Measurements from ENCODE around the gene TIMMDC1.

The TIMMDC1 gene, protein sequence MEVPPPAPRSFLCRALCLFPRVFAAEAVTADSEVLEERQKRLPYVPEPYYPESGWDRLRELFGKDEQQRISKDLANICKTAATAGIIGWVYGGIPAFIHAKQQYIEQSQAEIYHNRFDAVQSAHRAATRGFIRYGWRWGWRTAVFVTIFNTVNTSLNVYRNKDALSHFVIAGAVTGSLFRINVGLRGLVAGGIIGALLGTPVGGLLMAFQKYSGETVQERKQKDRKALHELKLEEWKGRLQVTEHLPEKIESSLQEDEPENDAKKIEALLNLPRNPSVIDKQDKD

DNA sequence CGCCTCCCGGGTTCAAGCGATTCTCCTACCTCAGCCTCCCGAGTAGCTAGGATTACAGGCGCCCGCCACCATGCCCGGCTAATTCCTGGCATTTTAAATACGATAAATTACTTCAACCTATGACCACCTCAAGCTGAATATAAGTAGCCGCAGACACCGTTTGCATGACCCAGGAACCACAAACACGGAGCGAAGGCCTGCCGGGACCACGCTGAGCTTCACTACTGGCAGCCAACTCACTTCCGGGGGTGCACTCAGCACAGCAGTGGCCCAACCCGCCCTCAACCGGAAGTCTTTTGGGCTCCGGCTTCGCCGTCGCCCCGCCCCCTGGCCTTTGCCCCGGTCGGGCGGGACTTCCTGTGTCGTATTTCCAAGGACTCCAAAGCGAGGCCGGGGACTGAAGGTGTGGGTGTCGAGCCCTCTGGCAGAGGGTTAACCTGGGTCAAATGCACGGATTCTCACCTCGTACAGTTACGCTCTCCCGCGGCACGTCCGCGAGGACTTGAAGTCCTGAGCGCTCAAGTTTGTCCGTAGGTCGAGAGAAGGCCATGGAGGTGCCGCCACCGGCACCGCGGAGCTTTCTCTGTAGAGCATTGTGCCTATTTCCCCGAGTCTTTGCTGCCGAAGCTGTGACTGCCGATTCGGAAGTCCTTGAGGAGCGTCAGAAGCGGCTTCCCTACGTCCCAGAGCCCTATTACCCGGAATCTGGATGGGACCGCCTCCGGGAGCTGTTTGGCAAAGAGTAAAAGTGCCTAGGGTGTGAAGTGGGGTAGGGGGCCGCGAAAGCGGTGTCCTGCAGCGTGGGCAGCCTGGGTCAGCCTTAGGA, at the start of gene TIMMDC1:
Gene TIMMDC1 (plus strand): TSS at position 362 of the 826 bp plus-strand sequence. CDS start 187 bp downstream, at position 549.
- peak; percentile 98 for DNase-seq (ENCODE audit: low spot score)

DNA sequence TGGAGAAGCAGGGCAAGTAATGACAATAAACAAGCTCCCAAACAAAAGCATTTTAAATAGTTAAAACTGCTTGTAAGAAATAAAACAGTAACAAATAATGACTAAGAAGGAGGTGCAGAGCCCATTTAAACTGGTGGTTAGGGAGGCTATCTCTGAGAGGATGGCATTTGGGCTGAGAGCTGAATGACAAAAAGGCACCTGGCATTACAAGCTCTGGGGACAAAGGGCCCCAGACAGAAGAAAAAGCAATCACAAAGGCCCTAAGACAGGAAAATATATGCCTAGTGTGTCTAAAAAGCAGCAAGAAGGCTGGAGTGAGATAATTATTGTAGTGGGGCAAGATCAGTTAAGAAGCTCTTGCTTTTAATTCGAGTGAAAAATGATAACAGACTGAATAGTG, 44.5 kb upstream of the TIMMDC1 start:
- DNase-seq (ENCODE audit: low spot score): no peak

DNA sequence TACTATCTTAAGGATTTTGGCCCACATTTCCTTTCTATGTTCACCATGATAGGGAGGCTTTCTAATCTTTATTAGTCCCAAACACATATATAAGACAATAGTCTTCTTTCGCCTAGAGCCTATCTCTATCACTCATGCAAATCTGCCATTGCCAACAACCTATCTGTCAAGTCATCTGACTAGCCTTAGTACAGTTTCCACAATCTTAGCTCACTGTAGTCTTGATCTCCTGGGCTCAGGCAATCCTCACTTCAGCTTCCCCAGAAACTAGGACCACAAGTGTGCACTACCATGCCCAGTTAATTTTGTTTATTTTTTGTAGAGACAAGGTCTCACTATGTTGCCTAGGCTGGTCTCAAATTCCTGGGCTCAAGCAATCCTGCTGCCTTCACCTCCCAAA, 41.9 kb upstream of the TIMMDC1 start:
- DNase-seq (ENCODE audit: low spot score): no peak

DNA sequence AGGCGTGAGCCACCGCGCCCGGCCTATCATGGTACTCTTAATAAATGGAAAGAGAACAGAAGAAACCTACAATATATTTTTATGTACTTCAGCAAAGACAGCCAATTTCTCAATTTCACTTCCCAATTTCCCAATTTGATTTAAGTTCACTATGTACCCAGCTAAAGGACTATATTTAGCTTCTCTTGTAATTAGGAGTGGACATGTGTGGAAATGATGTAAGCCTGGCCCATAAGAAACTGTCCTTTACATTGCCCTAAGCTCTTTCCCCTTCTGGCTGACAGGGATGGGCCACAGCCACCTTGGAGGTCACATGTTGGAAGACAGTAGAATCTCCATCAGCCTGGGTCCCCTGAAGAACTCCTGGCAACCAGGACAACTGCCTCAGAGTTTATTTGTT, 41.1 kb upstream of the TIMMDC1 start:
- DNase-seq (ENCODE audit: low spot score): no peak

DNA sequence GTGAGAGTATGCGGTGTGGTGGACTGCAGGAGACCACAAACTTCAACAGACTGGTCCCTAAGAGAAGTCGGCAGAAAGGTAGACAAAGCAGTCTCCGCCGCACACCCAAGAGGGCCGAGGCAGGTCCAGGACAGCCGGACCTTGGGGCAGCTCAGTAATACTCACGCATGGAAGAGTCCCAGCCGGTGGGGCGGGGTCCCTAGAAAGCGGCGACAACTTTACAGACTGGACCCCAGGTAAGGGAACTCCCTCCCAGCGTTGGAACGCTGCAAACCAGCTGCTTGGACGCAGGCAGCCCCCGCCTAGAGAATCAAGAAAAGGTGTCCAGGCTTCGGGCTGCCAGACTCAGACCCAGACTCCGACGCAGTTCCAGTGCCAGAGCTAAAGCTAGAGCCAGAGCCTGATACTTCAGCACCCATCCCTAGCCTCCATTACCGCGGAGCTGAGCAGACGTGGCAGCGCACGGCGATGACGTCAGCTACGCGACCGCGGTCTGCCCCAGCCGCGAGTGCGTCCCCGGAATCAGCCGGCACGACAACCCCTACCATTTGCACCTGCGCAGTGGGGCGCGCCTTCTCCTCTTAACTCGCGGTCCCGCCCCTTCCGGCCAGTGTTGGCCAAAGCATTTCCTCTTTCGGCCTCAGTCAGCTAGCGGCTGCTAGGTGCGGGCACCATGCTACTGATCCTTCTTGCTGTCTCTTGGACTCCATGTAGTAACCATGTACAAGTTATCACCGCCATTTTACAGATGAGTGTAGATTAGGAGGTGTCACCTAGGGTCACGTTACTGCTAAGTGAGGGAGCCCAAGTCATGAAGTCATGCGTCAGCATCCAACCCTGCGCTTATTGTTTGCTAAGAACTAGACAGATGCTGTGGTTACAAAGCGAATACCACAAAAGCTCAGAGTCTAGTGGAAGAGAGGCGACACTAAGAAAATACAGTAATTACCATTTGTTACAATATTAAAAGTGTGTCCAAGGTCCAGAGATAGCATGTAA, 34.9 kb upstream of the TIMMDC1 start, which contains the start of gene TMEM39A:
Gene TMEM39A (minus strand): TSS at position 445 of the 999 bp plus-strand sequence. CDS start 1,541 bp downstream, outside the sequence.
- DNase-seq (ENCODE audit: low spot score): peak; percentile 99

DNA sequence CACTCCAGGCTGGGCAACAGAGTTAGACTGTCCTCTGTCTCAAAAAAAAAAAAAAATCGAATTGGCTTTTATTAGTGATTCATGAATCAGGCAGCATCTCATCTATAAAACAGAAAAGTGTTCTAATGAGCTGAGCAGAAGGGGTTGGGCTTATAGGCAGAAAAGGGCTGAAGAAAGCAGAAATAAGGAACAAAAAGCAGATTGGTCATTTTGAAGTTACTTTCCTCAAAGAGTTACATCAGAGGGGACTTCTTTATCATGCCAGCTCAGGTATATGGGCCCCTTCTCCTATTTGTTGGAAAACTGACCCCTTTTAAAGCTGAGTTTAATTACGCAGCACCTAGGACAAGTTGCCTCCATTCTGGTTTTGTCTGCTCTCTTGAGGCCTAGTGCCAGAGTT, 30.3 kb upstream of the TIMMDC1 start:
- peak; percentile 17 for DNase-seq (ENCODE audit: low spot score)

DNA sequence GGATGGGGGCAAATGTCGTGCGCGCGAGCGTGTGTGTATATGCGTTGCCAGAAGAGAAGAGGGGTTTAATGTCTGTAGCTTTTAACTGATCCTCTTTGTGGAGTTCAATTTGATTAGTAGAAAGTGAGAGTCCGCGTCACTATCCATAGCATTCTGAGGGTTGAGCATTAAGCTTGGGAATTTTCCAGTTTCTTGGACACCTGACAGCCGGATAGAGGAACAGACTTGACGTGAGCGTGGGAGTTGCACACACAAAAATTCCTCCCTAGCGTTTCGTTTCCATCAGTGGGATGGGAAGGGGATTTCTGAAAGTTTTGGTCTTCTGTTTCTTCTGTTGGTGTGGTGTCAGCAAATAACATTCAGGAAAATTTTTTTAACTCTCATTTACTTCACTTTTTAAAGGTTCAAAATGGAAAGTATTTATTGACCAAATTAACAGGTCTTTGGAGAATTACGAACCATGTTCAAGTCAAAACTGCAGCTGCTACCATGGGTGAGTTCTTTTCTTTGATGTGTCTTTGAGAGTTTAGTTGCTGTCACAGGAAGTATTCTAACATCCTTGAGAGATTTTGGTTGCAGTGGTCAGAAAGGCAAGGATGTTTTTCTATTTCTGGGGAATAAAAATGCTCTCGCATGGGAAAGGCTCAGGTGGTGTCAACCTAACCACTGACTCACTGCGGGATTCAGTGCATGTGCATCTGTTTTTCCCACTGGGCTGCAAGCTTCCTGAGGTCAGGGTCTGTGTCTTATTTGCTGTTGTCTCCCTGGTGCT, 28.7 kb upstream of the TIMMDC1 start:
- DNase-seq (ENCODE audit: low spot score): peak; percentile 41

DNA sequence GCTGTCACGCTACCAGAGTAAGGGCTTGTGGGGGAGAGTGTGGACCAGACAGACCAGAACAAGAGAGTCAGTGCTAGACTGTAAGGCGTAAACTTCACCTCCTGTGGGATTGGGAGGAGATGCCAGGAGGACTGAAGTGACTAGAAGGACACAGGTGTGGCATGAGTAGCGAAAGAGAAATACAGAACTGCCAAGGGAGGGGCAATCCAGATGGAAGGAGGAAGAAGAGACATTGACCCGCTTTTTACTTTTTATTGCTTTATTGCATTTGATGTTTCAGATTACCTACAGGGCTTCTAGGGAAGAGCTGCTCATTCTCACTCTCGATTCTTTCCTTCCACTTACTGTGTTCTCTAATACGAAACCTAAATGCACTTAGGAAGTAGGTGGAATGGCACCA, 27.5 kb upstream of the TIMMDC1 start:
- DNase-seq (ENCODE audit: low spot score): no peak

DNA sequence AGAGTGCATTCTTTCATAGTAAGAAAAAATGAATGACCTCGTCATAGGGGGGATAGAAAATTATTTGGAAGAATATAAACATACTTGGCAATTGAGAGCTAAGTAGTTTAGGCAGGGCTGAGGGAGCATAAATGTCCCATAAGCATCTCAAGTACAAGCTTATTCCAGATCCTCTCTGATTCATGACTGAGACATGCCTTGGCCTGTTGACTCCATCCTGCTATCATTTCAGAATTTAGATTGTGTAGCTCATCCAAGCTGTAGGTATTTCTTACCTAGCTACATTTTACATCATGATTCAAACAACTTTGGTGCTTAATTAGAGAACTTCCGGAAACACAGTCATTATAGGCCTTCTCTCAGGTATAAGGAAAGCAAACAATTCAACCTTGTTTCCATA, 17.3 kb upstream of the TIMMDC1 start:
- no peak for DNase-seq (ENCODE audit: low spot score)

DNA sequence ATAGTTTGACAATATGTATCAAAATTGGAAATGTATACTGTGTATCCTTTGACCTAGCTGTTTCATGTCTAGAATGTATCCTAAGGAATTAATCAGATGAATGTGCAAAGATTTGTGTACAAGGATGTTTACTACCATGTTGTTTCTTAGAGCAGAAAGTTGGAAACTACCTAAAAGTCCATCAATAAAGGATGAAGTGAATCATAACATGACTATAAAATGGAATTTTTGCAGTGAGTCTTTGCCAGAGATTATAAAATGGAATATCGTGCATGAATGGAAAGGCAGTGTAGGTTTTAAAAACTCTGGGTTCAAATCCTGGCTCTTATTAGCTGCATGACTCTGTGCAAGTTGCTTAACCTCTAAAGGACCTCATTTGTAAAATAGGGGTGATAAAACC, 15.2 kb upstream of the TIMMDC1 start:
- no peak for DNase-seq (ENCODE audit: low spot score)

DNA sequence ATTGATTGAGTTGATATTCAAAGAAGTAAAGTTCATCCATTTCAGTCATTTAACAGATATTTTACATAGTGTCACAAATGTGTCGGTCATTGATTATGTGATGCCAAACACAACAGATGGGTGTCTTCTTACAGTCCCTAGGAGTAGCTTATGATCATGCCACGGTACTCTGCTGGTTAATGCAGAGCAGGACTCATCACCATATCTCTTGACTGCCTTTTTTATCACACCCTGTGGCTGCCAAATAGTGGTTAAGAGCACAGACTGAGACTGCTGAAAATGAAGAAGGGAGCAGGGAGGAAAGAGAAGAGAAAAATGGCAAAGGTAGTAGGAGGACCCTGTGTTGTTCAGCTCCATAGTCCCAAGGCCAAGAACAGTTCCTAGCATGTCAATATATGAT, 12.8 kb upstream of the TIMMDC1 start:
- no peak for DNase-seq (ENCODE audit: low spot score)

DNA sequence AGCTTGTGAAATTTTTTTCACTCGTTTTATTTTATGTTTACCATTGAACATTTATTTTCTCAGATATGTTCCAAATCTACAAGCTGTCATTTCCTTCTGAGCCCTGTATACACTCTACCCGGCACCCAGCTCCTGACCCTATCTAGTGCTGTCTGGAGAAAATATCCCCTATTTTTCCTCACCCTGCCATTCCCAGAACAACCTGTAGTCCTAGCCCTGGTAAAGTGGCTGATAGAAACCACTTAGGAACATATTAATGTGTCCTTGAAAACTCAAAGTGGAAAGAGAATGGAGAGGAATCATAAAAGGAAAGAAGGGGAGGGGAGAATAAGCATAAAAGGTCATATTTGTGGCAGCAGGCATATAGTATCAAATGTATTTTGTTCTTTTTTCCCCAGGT, 8.2 kb upstream of the TIMMDC1 start:
- DNase-seq (ENCODE audit: low spot score): no peak

DNA sequence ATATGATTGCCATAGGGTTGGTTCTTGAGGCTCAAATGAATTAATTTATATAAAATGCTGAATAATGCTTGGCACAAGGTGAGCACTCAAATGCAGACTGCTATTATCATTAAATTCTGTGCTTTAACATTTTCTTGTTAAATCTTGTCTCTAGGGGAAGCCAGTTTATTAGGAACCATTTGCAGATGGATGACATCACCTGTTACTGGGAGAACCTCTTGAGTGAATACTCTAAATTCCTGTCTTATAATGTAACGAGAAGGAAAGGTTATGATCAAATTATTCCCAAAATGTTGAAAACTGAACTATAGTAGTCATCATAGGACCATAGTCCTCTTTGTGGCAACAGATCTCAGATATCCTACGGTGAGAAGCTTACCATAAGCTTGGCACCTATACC, 6.2 kb upstream of the TIMMDC1 start:
- no peak for DNase-seq (ENCODE audit: low spot score)

DNA sequence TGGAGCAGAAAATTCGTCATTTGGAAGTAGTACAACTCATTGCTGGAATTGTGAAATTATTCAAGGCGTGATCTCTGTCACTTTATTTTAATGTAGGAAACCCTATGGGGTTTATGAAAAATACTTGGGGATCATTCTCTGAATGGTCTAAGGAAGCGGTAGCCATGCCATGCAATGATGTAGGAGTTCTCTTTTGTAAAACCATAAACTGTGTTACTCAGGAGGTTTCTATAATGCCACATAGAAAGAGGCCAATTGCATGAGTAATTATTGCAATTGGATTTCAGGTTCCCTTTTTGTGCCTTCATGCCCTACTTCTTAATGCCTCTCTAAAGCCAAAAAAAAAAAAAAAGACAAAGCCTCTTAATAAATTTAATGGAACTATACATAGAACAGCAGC, 5.5 kb upstream of the TIMMDC1 start:
- DNase-seq (ENCODE audit: low spot score): no peak

DNA sequence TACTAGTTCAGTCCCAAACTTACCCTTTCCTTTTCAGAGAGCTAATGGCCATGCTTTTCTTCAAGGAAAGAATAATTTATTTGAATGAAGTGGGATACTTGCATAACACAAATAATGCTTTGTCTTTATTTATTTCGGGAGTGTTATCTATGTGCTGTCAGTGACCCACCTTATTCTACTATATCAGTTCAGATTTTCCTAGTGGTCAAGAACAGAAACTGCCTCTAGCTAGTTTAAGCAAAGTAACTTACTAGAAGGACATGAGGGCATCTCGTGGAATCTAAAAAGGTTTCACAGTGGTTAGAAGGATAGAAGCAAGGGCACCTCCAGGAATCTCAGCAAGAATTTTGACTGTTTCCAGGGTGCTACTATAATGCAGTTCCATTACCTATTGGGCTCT, 3.8 kb upstream of the TIMMDC1 start:
- DNase-seq (ENCODE audit: low spot score): no peak

DNA sequence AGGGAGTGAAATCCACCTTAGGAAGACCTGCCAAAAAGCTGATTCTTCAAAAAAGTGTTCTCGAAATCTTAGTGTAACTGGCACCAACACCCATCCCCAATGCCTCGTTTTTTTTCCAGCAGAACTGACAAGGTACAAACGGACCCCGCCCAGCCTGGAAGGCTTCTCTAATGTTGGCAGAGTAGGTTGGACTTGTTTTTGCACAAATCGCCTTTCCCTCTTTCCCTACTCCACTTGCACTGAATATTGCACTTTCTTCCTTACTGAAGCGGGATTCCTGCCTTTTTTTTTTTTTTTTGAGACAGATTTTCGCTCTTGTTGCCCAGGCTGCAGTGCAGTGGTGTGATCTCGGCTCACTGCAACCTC, 544 bp upstream of the TIMMDC1 start:
- peak; percentile 33 for DNase-seq (ENCODE audit: low spot score)

DNA sequence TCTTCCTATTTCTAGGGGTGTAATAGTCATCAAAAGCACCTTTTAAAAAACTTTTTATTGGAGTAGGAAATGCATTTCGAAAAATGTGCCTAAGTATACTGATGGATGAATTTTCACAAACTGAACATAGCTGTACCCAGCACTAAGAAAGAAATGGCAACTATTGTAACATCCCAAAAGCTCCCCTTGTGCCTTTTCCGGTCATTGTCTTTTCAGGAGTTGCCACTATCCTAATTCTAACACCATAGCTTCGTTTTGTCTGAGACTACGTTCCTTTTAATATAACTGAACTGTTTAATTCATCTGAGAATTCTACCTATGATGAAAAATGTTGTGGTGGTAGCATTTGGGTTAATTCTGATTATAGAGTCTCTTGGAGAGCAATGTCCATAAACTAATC, 1.9 kb downstream of the TIMMDC1 start:
- DNase-seq (ENCODE audit: low spot score): no peak

DNA sequence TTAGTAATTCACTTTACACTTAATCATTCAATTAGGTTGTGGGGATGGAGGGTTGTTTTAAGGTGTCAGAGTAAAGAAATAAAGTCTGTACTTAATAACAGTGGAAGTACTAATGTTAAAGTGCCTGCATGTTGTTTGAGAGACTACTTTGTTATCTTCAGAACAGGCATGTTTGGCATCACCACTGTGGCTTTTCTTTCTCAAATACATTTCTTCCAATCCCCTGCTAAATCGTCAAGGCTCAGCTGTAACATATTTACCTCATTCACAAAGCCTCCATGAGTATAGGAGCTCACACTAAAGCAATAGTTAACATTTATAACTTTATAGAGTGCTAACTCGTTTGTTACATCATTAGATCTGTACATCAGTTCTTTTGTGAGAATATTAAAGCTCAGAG, 2.6 kb downstream of the TIMMDC1 start:
- DNase-seq (ENCODE audit: low spot score): no peak

DNA sequence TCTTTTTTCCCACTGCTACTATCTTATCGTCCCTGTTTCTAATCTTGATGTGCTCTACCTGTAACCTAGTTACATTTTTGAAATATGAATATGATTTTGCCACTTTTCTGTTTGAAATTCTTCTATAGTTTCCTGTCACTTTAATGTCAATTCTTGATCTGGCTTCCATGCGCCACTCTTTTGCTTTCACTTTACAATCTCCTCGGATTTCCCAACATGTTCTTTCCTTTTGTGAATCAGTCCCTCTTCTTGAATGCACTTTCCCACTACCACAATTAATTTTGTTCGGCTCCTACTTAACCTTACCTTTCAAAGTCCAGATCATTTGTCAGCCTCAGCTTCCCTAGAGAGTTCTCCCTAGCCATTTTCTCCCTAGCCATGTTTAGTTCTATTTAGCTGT, 8.3 kb downstream of the TIMMDC1 start:
- DNase-seq (ENCODE audit: low spot score): no peak

DNA sequence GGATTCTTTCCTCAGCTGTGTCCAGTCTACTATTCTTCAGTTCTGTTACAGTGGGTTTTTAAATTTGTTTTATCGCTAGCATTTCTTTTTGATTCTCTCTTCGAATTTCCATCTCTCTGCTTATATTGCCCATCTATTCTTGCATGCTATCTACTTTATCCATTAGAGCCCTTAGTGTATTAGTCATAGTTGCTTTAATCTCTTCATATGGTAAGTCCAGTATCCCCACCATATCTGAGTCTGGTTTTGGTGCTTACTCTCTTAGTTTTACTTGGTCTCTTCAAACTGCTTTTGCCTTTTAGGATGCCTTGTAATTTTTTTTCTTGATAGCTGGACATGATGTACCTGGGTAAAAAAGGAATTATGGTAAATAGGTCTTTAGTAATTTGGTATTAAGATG, 9.1 kb downstream of the TIMMDC1 start:
- DNase-seq (ENCODE audit: low spot score): no peak

DNA sequence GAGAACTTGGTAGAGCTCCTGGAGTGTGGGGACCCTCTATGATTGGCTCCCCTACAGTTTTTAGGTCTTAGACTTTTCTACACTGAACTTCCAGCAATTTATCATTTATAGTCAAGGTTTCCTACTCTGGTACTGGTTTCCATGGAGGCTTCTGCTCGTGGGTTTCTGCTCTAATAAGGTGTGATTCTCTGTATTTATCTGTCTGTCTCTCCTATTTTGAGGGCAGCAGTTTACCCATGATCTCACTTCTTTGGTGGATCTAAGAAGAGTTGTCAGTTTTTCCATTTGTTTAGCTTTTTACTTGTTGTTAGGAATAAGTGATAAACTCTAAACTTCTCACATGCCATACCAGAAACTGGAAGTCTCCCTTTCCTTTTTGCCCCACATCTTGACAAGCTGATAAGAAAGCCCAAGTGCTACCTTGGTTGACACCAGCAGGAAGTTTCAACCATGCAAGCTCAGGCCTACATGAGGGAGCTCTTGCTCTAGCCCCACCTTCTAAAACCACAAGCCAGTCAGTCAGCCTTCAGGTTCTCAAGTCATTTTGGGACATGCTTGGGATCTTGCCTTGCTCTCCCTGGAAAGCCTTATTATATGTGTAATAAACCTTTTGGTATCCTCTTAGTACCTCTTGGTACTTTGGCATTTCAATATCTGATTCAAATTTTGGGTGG, 10.0 kb downstream of the TIMMDC1 start:
- no peak for DNase-seq (ENCODE audit: low spot score)
